Smooth muscle cell (in vitro differentiated cells): ENCODE measurements around the gene MGP. TPM values are rescaled to one million over a fixed set of nuclear protein-coding genes. Genes with fewer than 3 reads are reported as not detected.

Experiments used
- DNase-seq: peaks from one replicate; lab custom pipeline; 2025; ENCODE audit not compliant: unreplicated experiment; lab: John Stamatoyannopoulos, UW
- H2AFZ ChIP-seq: fragments of 200-600 bp; sonication (generic); 2 replicates; pipeline ENCODE4 v1.6.0; 2016; ENCODE audit warnings: antibody characterized with exemption, low read depth, mild to moderate bottlenecking
- H3F3A ChIP-seq: fragments of 200-600 bp; sonication (generic); 2 replicates; pipeline ENCODE4 v1.6.0; 2017; ENCODE audit warnings: antibody characterized with exemption, low read depth
- H3K27ac ChIP-seq: fragments of 200-600 bp; sonication (generic); 2 replicates; pipeline ENCODE4 v1.5.1; 2016; ENCODE audit warnings: low read depth, mild to moderate bottlenecking
- H3K27me3 ChIP-seq: fragments of 200-600 bp; sonication (generic); 2 replicates; pipeline ENCODE4 v1.6.1; 2016; ENCODE audit warnings: low read depth, mild to moderate bottlenecking
- H3K36me3 ChIP-seq: fragments of 200-600 bp; sonication (generic); 2 replicates; pipeline ENCODE4 v1.5.1; 2016; ENCODE audit warnings: low read depth
- H3K4me1 ChIP-seq: fragments of 200-600 bp; sonication (generic); 2 replicates; pipeline ENCODE4 v1.5.1; 2016; ENCODE audit warnings: low read depth
- H3K4me2 ChIP-seq: fragments of 200-600 bp; sonication (generic); 2 replicates; pipeline ENCODE4 v1.6.0; 2016; ENCODE audit warnings: mild to moderate bottlenecking
- H3K4me3 ChIP-seq: fragments of 200-600 bp; sonication (generic); 2 replicates; pipeline ENCODE4 v1.5.1; 2016; ENCODE audit warnings: mild to moderate bottlenecking
- H3K79me2 ChIP-seq: fragments of 200-600 bp; sonication (generic); 2 replicates; pipeline ENCODE4 v1.6.0; 2016; ENCODE audit warnings: low read depth, mild to moderate bottlenecking
- H3K9ac ChIP-seq: fragments of 200-600 bp; sonication (generic); 2 replicates; pipeline ENCODE4 v1.6.0; 2016; ENCODE audit warnings: low read depth
- H3K9me3 ChIP-seq: fragments of 200-600 bp; sonication (generic); replicated peaks from 2 replicates; pipeline ENCODE4 v1.5.1; 2016; ENCODE audit warnings: low read depth
- H4K20me1 ChIP-seq: fragments of 200-600 bp; sonication (generic); 2 replicates; pipeline ENCODE4 v1.6.0; 2016; ENCODE audit warnings: low read depth
- whole genome bisulfite sequencing: methylation state at CpG from one replicate; pipeline ENCODE4 v1.1.7; 2016; ENCODE audit warnings: low lambda C conversion rate; 5-methylcytosine and 5-hydroxymethylcytosine counted together
- polyA plus RNA-seq: library from polyadenylated mRNA; unstranded; fragments of >200 nt; fragmentation: Nextera tagmentation; extraction: Ambion mirVana; gene quantifications from 2 replicates; pipeline ENCODE4 v1.2.1, GENCODE V29; 2016
- total RNA-seq: library from RNA; depleted of rRNA; stranded (reverse); fragments of >200 nt; gene quantifications from 2 replicates; pipeline ENCODE4 v1.2.3, GENCODE V29; 2014
- TF ChIP-seq, protein P1 (sequence below): fragments of 200-600 bp; sonication (generic); IDR thresholded peaks from 2 replicates; pipeline ENCODE4 v1.5.1; 2017; ENCODE audit warnings: borderline replicate concordance, mild to moderate bottlenecking, antibody characterized with exemption; ENCODE audit not compliant: insufficient read depth, poor library complexity, severe bottlenecking

MGP gene
- total and polyA plus RNA-seq, 2 experiments from 2014 or later: 173 to 815 TPM

DNA sequence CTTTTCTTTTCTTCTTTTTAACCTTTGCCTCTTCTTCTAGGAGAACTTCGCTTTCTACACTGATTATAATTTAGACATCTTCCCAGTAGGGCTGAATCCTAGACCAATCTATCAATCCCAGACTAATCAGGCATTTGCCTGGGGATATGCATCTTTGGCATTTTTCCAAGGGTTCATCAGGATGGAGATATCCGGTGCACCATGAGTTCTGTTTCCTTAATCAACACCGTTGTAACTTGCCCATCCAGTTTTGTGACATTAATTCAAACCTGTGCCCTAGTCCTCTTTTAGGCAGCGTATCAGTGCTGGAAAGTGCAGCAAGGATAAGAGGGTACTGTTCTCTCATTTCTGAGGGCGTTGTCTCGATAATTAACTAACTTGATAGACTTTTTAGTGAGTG lies 617 bp upstream of the MGP start:
- H4K20me1 ChIP-seq: no peaks in the 10 kb centered on the region
- no peak overlapping the region for H3K27ac ChIP-seq
- WGBS: 89% methylated on average over 6 of the region's 6 CpGs
- no peak for DNase-seq
- H3K27me3 ChIP-seq: no peaks in the 10 kb centered on the region
- no peak overlapping the region for H3K4me2 ChIP-seq
- no peaks in the 10 kb centered on the region for H3K36me3 ChIP-seq
- no peak overlapping the region for H3K9ac ChIP-seq
- H3K79me2 ChIP-seq: no peaks in the 10 kb centered on the region
- H3K4me3 ChIP-seq: no peak overlapping the region
- peaks cover 10% of the 10 kb centered on the region for H3F3A ChIP-seq
- no peaks in the 10 kb centered on the region for H3K9me3 ChIP-seq
- TF ChIP-seq, protein P1, sequence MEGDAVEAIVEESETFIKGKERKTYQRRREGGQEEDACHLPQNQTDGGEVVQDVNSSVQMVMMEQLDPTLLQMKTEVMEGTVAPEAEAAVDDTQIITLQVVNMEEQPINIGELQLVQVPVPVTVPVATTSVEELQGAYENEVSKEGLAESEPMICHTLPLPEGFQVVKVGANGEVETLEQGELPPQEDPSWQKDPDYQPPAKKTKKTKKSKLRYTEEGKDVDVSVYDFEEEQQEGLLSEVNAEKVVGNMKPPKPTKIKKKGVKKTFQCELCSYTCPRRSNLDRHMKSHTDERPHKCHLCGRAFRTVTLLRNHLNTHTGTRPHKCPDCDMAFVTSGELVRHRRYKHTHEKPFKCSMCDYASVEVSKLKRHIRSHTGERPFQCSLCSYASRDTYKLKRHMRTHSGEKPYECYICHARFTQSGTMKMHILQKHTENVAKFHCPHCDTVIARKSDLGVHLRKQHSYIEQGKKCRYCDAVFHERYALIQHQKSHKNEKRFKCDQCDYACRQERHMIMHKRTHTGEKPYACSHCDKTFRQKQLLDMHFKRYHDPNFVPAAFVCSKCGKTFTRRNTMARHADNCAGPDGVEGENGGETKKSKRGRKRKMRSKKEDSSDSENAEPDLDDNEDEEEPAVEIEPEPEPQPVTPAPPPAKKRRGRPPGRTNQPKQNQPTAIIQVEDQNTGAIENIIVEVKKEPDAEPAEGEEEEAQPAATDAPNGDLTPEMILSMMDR: no peak
- no peak overlapping the region for H2AFZ ChIP-seq
- H3K4me1 ChIP-seq: peaks cover 11% of the 10 kb centered on the region

DNA sequence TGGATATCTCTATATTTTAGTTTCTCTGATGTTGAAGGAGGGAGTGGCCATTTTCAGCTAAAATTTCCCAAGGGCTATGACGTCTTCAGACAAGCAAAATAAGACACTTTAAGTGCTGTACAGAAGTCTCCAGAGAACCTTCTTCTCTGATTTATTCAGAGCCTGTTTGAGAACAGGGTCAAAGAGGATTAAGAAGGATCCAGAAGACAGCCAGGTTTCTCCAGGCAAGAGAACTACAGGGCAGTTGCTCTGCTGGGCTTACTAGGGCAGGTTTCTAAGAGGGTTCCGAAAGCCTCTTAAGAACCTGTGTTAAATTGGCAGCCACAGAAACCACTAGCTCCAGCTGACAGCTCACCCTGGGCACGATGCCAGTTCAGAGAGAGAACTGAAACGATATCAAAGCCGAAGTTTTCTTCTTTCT lies 1.2 kb downstream of the MGP start:
- peak overlapping the region; percentile 42 for H2AFZ ChIP-seq

DNA sequence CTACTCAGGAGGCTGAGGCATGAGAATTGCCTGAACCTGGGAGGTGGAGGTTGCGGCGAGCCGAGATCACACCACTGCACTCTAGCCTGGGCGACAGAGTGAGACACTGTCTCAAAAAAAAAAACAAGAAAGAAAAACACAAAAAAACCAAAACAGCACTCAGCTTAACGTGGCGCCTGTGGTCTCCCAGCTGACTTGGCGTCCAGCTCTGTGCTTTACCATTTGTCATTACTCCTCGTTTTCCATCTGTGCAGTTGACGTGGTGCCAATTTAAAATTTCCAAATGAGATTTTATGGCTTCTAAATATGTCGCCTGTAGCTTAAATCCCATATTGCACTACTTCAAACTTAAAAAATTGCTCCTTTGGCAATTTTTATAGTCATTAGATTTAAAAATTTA lies 2.0 kb downstream of the MGP start:
- Histone ChIP-seq H3K4me1 (peaks cover 11% of the 10 kb centered on the region), H3K79me2 (no peaks in the 10 kb centered on the region), H3K4me2 (peak overlapping the region; percentile 83), H3K27ac (peak overlapping the region; percentile 70), H3K27me3 (no peaks in the 10 kb centered on the region), H4K20me1 (no peaks in the 10 kb centered on the region), H3K4me3 (peak overlapping the region; percentile 47), H3F3A (peaks cover 10% of the 10 kb centered on the region), H3K36me3 (no peaks in the 10 kb centered on the region), H3K9me3 (no peaks in the 10 kb centered on the region), H3K9ac (peak overlapping the region; percentile 47), H2AFZ (peak overlapping the region; percentile 42)
- DNase-seq: no peak
- TF ChIP-seq, protein P1: no peak
- WGBS: 60% methylated on average over 10 of the region's 10 CpGs

More for the DNA sequence above, 1.2 kb downstream of the MGP start:
- H3K4me1 ChIP-seq: peaks cover 11% of the 10 kb centered on the region
- DNase-seq: peak; percentile 18
- peak overlapping the region; percentile 47 for H3K9ac ChIP-seq
- H3K36me3 ChIP-seq: no peaks in the 10 kb centered on the region
- peak overlapping the region; percentile 70 for H3K27ac ChIP-seq
- H4K20me1 ChIP-seq: no peaks in the 10 kb centered on the region
- no peaks in the 10 kb centered on the region for H3K79me2 ChIP-seq
- H3K4me2 ChIP-seq: peak overlapping the region; percentile 83
- peaks cover 10% of the 10 kb centered on the region for H3F3A ChIP-seq
- 26% methylated on average over 5 of the region's 5 CpGs for WGBS
- TF ChIP-seq, protein P1: no peak
- no peaks in the 10 kb centered on the region for H3K27me3 ChIP-seq
- H3K4me3 ChIP-seq: peak overlapping the region; percentile 47
- no peaks in the 10 kb centered on the region for H3K9me3 ChIP-seq

- H3K9me3 ChIP-seq: no peaks in the 10 kb centered on the region
These were observed 4.7 kb downstream of the MGP start for GRCh38 chr12:14880890-14881453.

More at GRCh38 chr12:14880890-14881453, 4.7 kb downstream of the MGP start:
- H3K79me2 ChIP-seq: no peaks in the 10 kb centered on the region
- WGBS: 89% methylated on average over 6 of the region's 6 CpGs
- H3K27me3 ChIP-seq: no peaks in the 10 kb centered on the region
- H3K9ac ChIP-seq: no peak overlapping the region
- no peaks in the 10 kb centered on the region for H3K36me3 ChIP-seq
- no peak for DNase-seq
- no peak overlapping the region for H2AFZ ChIP-seq
- no peak overlapping the region for H3K4me2 ChIP-seq
- H3F3A ChIP-seq: peaks cover 10% of the 10 kb centered on the region
- no peak overlapping the region for H3K27ac ChIP-seq
- H3K4me3 ChIP-seq: no peak overlapping the region
- TF ChIP-seq, protein P1: no peak
- no peaks in the 10 kb centered on the region for H4K20me1 ChIP-seq
- peaks cover 11% of the 10 kb centered on the region for H3K4me1 ChIP-seq
